Subcutaneous preadipocyte (primary cell): ENCODE data around the gene AHI1. TPM values are rescaled to one million over a fixed set of nuclear protein-coding genes. Genes with fewer than 3 reads are reported as not detected.

Experiments
- small RNA-seq: library from RNA; depleted of rRNA; stranded (forward); fragments of <200 nt; gene quantifications from one replicate; pipeline ENCODE3, GENCODE V24; 2012
- total RNA-seq: library from RNA; depleted of rRNA; stranded (reverse); fragments of >200 nt; gene quantifications from 2 replicates; pipeline ENCODE4 v1.2.3, GENCODE V29; 2012

Gene AHI1
- 18.0 and 26.0 TPM in 2 replicates for total RNA-seq

DNA sequence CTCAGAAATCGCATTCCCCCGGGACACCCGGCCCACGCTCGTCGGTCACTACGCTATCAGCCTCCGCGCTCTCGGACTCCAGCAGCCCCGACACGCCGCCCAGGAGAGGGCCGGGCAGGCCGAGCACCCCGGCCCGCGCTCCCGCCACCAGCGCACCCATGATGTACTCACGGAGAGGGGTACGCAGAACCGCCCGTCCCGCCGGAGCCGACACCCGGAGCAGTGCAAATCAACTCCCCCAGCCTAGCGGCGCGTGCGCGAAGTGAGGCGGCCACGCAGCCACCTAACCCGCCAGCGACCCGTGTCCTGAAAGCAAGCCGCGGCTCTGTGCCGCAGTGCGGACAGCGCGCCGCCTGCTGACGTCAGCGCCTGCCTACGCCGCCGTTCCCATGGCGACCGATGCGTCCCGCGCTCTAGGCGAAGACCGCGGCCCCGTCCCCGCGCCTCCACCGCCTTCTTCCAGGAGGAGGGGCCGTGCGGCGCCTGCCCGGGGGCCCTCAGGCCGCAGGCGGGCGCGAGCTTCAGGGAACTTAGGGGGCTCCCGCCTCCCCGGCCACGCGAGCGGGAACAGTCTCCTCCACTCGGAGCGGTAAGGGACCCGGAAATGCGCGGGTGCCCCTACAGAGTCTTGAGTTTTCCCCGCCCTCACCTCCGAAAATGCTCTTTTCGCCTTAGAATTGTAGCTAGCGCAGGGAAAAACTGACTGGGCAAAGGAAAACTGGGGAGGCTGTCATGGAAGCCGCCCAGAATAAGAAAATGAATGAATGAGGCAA lies at the start of gene AHI1:
AHI1 (minus strand) TSS at position 329 of the 773 bp plus-strand sequence. CDS start 5,503 bp downstream, outside the sequence.

Small RNA genes lying within 50 kb of the gene (small RNA-seq; reads per million reads assigned to genes)
- gene MIR548A2 (not detected), gene RF00019 (not detected)
